ENCODE data around the gene METAP1D.
"Not testable (repeated sequence)": the region's sequence is repeated elsewhere in the genome, so short reads cannot be mapped to it uniquely, and the experiment has no call there.

Gene METAP1D

DNA sequence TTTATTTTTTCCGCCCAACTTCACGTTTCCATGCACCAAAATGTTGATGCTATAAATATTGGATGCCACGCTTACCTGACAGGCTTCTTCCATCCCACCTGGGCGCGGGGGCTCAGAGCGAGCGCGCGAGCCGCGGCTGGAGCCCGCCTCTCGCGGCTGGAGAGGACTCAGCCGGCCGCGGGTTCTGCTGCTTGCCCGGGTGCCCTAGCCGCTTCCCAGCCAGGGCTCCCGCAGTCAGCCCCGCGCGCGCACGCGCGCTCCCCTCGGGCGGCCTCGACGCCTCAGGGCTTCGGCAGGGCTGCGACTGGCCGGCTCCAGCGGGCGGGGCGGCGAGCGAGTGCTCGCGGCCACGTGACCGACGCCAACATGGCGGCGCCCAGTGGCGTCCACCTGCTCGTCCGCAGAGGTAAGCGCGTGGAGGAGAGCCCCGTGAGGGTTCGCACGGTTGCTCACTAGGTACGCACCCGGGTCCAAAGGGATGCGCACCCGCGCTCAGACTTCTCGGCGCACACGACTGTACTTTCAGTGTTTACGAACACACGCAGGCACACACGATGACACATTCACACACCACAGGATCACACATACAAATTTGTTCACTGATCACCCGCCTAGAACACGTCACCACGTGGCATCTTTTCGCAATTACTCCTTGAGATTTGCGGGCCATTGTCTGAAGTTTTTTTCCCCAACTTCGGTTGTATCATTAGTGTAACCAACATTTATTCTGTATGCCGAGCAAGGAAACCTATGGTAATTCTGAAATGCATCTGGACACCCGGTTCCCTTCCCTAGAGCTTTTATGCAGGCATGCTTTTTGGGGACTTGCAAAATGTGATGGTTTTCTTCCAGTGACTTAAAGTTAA lies at the start of gene METAP1D:
Gene METAP1D (plus strand): TSS at position 350 of the 866 bp plus-strand sequence. CDS start 17 bp downstream, at position 367.
- DNase-seq (ENCODE audit: low read depth in 3 of 3), result peak; percentile 77 to 83 (median 78)

DNA sequence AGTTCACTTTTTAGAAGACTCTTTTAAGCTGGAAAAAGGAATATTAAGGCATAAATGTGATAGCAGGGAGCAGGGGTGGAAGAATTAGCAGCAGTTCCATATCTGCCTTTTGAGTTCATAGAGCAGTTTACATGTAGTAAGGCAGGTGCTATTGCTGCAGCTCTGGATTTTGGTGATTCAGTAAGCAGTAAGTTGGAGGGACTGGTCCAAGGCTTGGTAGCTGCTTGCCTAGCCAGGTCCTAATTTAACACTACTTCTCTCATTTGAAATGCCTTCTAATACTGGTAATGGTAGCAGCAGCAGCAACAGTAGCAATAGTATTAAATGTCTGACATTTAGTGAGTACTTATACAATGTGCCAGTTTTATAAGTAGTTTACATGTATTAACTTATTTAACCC lies 47.5 kb upstream of the METAP1D start:
- no peak for DNase-seq (ENCODE audit: low read depth in 3 of 3)

DNA sequence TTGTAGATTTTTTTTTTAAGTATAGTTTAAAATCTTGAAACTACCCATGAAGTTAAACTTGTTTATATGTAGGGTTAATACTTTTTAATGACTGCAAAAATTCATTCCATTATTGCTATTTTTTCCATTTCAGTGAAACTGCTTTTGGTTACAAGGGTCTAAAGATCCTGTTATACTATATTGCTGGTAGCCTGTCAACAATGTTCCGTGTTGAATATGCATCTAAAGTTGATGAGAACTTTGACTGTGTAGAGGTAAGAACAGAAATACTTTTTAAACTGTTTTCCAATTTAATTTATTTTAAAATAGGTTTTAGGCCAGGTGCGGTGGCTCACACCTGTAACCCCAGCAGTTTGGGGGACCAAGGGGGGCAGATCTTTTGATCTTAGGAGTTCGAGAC lies 47.0 kb upstream of the METAP1D start:
- DNase-seq (ENCODE audit: low read depth in 3 of 3), result no peak

DNA sequence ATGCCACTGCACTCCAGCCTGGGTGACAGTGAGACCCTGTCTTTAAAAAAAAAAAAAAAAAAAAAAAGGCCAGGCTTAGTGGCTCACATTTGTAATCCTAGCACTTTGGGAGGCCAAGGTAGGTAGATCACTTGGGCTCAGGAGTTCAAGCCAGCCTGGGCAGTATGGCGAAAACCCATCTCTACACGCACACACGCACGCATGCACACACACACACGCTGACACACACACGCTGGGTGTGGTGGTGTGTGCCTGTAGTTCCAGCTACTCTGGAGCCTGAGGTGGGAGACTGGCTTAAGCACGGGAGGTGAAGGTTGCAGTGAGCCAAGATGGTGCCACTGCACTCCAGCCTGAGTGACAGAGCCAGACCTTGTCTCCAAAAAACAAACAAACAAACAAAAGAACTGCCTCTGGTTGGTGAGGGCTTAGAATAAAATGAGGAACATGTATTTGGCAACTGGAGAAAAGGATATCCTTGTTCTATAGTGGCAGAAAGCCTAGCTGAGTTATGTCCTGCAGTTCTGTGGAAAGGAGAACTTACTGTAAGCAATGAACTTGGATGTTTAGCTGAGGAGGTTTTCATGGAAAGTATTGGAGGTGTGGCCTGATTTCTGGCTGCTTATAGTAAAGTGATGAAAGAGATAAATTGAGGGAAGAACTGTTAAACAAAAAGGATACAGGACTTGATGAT lies 43.5 kb upstream of the METAP1D start:
- DNase-seq (ENCODE audit: low read depth in 3 of 3), result no peak

GRCh38 chr2:171957061-171957460 lies 42.7 kb upstream of the METAP1D start:
- no peak for DNase-seq (ENCODE audit: low read depth in 3 of 3)

DNA sequence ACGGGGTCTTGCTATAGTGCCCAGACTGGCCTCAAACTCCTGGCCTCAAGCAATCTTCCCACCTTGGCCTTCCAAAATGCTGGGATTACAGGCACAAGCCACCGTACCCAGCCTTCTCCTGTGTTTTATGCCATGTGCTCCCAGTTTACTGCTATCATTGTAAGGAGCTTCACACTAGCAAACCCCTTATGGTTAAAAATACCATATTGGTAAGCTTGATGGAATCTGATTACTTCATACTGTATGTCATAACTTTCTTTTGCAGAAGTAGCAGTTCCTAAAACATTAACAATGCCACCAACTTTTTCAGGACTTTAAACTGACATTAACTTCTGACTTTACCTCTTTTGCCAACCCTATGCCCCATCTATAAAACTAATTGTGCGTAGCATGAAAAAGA lies 41.3 kb upstream of the METAP1D start:
- DNase-seq (ENCODE audit: low read depth in 3 of 3), result no peak

DNA sequence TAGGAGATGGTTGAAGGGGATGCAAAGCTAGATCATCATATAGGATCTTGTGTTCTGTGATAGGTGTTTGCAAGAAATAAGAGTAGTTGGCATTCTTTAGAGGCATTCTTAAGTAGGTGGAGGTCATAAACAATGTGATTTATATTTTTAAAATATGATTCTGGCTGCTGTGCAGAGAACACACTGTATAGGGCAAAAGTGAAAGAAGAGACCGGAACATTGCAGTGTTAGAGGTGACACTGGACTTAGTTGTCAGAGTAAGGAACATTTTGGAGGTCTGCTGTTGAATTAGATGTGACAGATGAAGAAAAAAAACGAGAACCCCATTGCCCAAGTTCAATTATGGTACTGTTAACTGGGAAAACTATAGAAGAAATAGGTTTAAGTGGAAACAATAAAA lies 39.8 kb upstream of the METAP1D start:
- DNase-seq (ENCODE audit: low read depth in 3 of 3), result no peak

GRCh38 chr2:171960570-171960969 lies 39.2 kb upstream of the METAP1D start:
- DNase-seq (ENCODE audit: low read depth in 3 of 3), result no peak

DNA sequence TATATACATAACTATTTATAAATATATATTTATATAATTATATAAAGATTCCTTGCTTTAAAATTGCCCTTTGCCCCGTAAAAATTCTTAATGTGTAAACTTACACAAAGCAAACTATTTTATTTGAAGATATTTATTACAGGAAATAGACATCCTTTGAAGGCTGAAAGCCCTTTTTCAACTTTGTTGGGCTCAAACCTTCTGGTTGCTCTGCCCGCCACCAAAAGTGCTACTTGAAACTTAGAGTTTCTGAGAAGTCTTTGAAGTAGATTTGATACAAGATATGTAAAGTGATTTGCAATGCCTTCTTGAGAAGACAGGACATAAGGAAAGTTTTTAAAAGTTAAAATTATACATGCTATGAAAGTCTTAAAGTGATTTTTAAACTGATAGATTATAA lies 36.6 kb upstream of the METAP1D start:
- no peak for DNase-seq (ENCODE audit: low read depth in 3 of 3)

GRCh38 chr2:171964308-171964707 lies 35.4 kb upstream of the METAP1D start:
- DNase-seq (ENCODE audit: low read depth in 3 of 3), result no peak

- DNase-seq (ENCODE audit: low read depth in 3 of 3), result no peak
These were observed 34.5 kb upstream of the METAP1D start for GRCh38 chr2:171965238-171965637.

GRCh38 chr2:171965661-171966060 lies 34.1 kb upstream of the METAP1D start:
- DNase-seq (ENCODE audit: low read depth in 3 of 3), result no peak

GRCh38 chr2:171966235-171966634 lies 33.5 kb upstream of the METAP1D start:
- no peak for DNase-seq (ENCODE audit: low read depth in 3 of 3)

DNA sequence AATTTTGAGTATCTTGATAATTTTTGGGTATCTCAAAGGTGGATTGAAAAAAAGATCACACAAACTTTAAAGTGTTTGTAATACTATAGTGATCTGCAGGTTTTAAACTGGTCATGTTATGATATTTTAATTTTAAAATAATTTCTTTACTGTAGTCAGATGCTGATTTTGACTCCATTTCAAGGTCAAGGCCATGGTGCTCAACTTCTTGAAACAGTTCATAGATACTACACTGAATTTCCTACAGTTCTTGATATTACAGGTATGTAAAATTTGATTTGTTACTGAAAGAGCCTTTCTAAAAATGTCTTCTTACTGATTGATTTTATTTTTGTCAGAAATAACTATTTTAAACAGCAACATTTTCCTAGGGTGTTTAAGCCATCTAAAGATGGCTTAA lies 33.1 kb upstream of the METAP1D start:
- no peak for DNase-seq (ENCODE audit: low read depth in 3 of 3)

- no peak for DNase-seq (ENCODE audit: low read depth in 3 of 3)
These were observed 31.2 kb upstream of the METAP1D start for GRCh38 chr2:171968509-171968908.

DNA sequence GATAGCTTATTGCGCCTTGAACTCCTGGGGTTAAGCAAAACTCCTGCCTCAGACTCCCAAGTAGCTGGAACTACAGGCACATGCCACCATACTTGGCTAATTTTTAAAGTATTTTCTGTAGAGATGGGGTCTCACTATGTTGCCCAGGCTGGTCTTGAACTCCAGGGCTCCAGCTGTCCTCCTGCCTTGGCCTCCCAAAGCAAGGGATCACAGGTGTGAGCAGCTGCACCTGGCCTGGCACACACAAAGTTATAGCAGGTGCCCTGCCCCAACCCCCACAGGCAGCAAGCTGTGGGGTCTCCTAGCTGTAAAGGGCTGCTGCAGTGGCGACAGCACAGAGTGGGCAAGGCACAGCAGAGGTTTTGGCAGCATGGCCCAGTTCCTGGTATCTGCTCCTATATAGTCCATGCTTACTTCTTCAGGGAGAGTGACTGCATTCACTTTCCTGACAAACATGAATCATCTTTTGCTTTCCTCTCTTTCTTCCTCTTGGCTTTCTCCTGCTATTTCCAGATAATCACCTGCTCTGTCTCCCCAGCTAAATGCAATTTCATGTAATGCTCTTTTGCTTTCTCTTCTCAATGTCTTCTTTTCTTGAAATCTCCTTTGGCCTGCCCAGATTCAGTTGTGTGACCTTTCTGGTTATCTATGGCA lies 27.3 kb upstream of the METAP1D start:
- DNase-seq (ENCODE audit: low read depth in 3 of 3), result no peak

GRCh38 chr2:171979103-171979502 lies 20.6 kb upstream of the METAP1D start:
- DNase-seq (ENCODE audit: low read depth in 3 of 3), result no peak

- DNase-seq (ENCODE audit: low read depth in 3 of 3), result not testable (repeated sequence)
These were observed 15.8 kb upstream of the METAP1D start for GRCh38 chr2:171983924-171984323.

- DNase-seq (ENCODE audit: low read depth in 3 of 3), result no peak
These were observed 14.7 kb upstream of the METAP1D start for GRCh38 chr2:171985076-171985475.

DNA sequence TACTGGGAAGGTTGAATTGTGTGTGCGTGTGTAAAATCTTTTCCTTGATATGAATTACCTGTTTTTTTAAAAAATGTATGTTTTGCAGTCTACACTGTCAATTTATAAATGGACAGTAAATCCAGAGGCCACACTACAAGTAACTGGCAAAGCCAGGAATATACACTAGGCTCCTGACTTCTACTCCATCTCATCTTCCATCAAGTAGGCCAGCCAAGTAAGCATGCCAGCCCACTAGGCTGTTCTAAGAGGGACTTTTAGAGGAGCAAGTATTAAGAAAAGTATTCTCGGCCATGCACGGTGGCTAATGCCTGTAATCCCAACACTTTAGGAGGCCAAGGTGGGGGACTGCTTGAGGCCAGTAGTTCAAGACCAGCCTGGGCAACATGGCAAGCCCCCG lies 13.0 kb upstream of the METAP1D start:
- no peak for DNase-seq (ENCODE audit: low read depth in 3 of 3)

DNA sequence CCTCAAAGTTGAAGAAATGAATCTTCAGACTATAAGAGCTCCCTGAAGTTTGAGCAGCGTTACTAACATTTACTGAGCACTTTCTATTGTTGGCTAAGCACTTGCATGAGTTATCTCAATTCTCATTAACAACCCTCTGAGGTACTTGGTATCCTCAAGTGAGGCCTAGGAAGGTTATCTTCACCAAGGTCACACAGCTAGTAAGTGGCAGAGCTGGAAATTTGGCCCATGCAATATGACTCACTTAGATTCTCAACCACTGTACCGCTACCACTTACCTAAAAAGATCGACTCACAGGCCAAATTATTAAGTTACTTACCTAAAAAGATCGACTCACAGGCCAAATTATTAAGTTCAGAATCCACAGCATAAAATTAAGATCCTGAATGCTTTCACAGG lies 8.7 kb upstream of the METAP1D start:
- no peak for DNase-seq (ENCODE audit: low read depth in 3 of 3)

DNA sequence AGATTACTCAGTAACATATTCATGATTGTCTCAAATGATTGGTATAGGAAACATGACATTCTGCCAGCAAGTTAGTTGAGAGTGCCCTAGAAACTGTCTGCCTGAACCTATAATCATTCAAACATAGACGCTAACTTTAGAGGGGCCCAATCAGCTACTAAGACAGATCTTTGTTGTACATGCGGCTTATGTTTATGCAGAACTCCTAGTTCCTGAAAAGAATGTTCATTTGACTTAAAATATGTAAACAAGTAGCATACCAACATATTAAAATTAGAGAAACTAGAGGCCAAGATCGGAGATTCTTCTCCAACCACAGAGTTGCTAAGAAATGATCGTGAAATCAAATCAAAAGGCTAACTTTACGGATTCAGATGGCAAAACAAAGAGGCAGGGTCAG lies 4.2 kb upstream of the METAP1D start:
- DNase-seq (ENCODE audit: low read depth in 3 of 3), result no peak

DNA sequence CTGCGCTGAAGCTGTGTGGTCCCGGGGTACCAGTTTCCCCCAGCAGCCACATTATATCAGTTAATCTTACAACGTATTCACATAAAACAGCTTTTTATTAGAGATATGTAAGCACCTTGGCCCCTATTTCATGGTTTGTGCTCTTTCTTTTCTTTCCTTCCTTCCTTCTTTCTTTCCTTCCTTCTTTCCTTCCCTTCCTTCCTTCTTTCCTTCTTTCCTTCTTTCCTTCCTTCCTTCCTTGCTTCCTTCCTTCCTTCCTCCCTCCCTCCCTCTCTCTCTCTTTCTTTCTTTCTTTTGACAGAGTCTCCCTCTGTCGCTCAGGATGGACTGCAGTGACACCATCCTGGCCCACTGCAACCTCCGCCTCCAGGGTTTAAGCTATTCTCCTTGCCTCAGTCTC lies 3.7 kb upstream of the METAP1D start:
- no peak for DNase-seq (ENCODE audit: low read depth in 3 of 3)

All from stimulated activated CD4-positive, alpha-beta T cell treated with anti-CD3 and anti-CD28 coated beads, TNF-alpha, amount 100 ng/mL, for 4 hours (primary cell).